Heart right ventricle (tissue), 16 donors: ENCODE measurements around the gene CYB5R2. TPM values are rescaled to one million over a fixed set of nuclear protein-coding genes. Genes with fewer than 3 reads are reported as not detected.

Experiments
- ATAC-seq, 8 donors: fragments of 200-7000 bp; cut with Tn5 transposase; one replicate each; pipeline ENCODE4 v1.9.1; 2020; ENCODE audit warnings: mild to moderate bottlenecking in 8 of 8, moderate library complexity in 8 of 8, moderate number of reproducible peaks in 1 of 8
- DNase-seq, 2 donors: peaks; one replicate each; pipeline ENCODE4 v3.0.0-alpha.2; 2020
- H3K27ac ChIP-seq, 10 donors: fragments of 200-600 bp; sonication (generic) in 2 of 10; one replicate each; pipeline versions ENCODE4 v1.5.0 to v1.8.0; 2020 to 2022; ENCODE audit warnings: mild to moderate bottlenecking in 3 of 10
- H3K27me3 ChIP-seq, 7 donors: fragments of 200-600 bp; one replicate each; pipeline ENCODE4 v1.8.0; 2021 to 2022; ENCODE audit warnings: mild to moderate bottlenecking in 2 of 7
- H3K36me3 ChIP-seq, 9 donors: fragments of 200-600 bp; sonication (generic) in 1 of 9; one replicate each; pipeline versions ENCODE4 v1.5.0 to v1.8.0; 2020 to 2022; ENCODE audit warnings: mild to moderate bottlenecking in 2 of 9
- H3K4me1 ChIP-seq, 9 donors: fragments of 200-600 bp; sonication (generic) in 1 of 9; one replicate each; pipeline versions ENCODE4 v1.5.0 to v1.8.0; 2020 to 2022; ENCODE audit warnings: mild to moderate bottlenecking in 4 of 9
- H3K4me3 ChIP-seq, 10 donors: fragments of 200-600 bp; sonication (generic) in 2 of 10; one replicate each; pipeline versions ENCODE4 v1.5.0 to v1.8.0; 2020 to 2022; ENCODE audit warnings: mild to moderate bottlenecking in 7 of 10, moderate library complexity in 2 of 10
- H3K9me3 ChIP-seq, 11 donors: fragments of 200-600 bp in 10 of 11; sonication (generic) in 2 of 11; one replicate each; pipeline versions ENCODE4 v1.5.0 to v1.8.0; 2013 to 2022; ENCODE audit warnings: mild to moderate bottlenecking in 2 of 11, control low read depth in 1 of 11, moderate library complexity in 1 of 11
- WGBS, 2 donors: extraction: QIAGEN DNeasy Blood & Tissue Kit; methylation state at CpG; one replicate each; pipeline ENCODE4 v1.1.7; 2013; ENCODE audit warnings: inconsistent platforms in 1 of 2; 5-methylcytosine and 5-hydroxymethylcytosine counted together
- intact Hi-C, 10 donors: fragments of 100-400 bp; cut with DNase I; formaldehyde crosslinking; loops; one replicate each; pipeline versions ENCODE4 v1.11.1 to v1.14.2; 2022
- polyA plus RNA-seq, 2 donors: library from polyadenylated mRNA; stranded (reverse); fragments of 200-250 nt; gene quantifications; one replicate each; pipeline ENCODE4 v1.2.3, GENCODE V29; 2013
- total RNA-seq, 10 donors: library from RNA; stranded (reverse); fragmentation: NEBNext Ultra II Directional in 3 of 10; extraction: Animal tissue kit (Norgen Biotek cat#: 25700) in 3 of 10; gene quantifications; one replicate each; pipeline versions ENCODE4 v1.2.1 to v1.2.4, GENCODE V29; 2021 to 2023
- TF ChIP-seq, protein P1 (sequence below), 9 donors: fragments of 200-600 bp; sonication (generic) in 2 of 9; IDR thresholded peaks; one replicate each; pipeline versions ENCODE4 v1.5.0 to v1.8.0; 2021 to 2022; ENCODE audit warnings: antibody characterized with exemption in 9 of 9, mild to moderate bottlenecking in 5 of 9, moderate library complexity in 1 of 9
- donor health status: Arrhythmogenic right ventricular cardiomyopathy.
- donor health status: ischemic (EF 13 %, LVEDD 7.1; RV severe dilation, severe dysfunction).
- donor health status: healthy with polysubstance abuse.
- donor health status: DM: no; HTN: yes; CAD: no.
- donor health status: DM: no; HTN: no; CAD: no.
- donor health status: ischemic (EF 25% LVEDD 6.9; RV normal size, moderate dysfunction).
- donor health status: ischemic (EF 25% LVEDD 5.7; RV mildly dilated, moderate dysfunction).
- donor health status: healthy.
- donor health status: DM: yes; HTN: yes; CAD: no.
- donor health status: Ischemic cardiomyopathy.
- donor health status: ischemic (EF 35%, LVEDD 5.7; RV mildly dilated, moderate dysfunction).
- donor health status: nonischemic (EF 11% LVEDD 7.7; RV severe dilation, severe dysfunction).
- donor health status: DM: yes; HTN: yes; CAD: no.
- donor health status: PGD.
- donor health status: ischemic (EF 29% LVEDD 5.4; RV normal size, mild dysfunction).
- donor health status: nonischemic (EF 23%, LVEDD 6.1; RV moderate dilation, normal function).

Gene CYB5R2
- total and polyA plus RNA-seq, 12 donors: 0.36 to 2.8 (median 1.2) TPM

DNA sequence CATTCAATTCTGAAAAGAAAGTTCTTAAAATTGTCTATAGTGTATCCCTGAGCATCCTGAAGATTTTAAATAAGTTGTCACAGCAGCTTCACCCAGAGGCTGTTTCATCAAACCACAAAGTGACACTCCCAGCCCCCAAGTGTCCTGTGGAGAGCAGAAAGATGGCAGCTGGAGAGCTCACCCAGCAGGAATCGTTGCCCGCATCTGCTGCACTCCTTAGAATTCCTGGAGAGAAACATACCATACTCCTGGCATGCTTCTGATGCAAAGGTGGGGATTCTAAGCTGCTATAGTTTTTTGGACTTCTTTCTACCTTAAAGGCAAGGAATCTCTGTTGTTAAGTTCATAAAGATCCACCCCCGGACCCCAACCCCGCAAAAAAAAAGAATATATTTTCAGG lies 13.5 kb upstream of the CYB5R2 start:
- DNase-seq (no peak), ATAC-seq (no peak)
- Histone ChIP-seq H3K27ac (no peak overlapping the region), H3K4me3 (no peak overlapping the region), H3K27me3 (peaks cover 0 to 9% (median 0%) of the 10 kb centered on the region in 7 donors), H3K4me1 (no peaks in the 10 kb centered on the region), H3K36me3 (no peaks in the 10 kb centered on the region), H3K9me3 (no peaks in the 10 kb centered on the region)
- intact Hi-C loops: loop anchor here in 5 of 10 donors (5.0 to 10.0 kb wide), 3 partner anchors 172 to 874 kb away; partner anchors contain the start of gene PPFIBP2 (in 1 of the 5)
- TF ChIP-seq, protein P1, sequence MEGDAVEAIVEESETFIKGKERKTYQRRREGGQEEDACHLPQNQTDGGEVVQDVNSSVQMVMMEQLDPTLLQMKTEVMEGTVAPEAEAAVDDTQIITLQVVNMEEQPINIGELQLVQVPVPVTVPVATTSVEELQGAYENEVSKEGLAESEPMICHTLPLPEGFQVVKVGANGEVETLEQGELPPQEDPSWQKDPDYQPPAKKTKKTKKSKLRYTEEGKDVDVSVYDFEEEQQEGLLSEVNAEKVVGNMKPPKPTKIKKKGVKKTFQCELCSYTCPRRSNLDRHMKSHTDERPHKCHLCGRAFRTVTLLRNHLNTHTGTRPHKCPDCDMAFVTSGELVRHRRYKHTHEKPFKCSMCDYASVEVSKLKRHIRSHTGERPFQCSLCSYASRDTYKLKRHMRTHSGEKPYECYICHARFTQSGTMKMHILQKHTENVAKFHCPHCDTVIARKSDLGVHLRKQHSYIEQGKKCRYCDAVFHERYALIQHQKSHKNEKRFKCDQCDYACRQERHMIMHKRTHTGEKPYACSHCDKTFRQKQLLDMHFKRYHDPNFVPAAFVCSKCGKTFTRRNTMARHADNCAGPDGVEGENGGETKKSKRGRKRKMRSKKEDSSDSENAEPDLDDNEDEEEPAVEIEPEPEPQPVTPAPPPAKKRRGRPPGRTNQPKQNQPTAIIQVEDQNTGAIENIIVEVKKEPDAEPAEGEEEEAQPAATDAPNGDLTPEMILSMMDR (IDR thresholded peaks at IDR 0.05): no peak
- WGBS, 2 donors: 85 to 86% methylated on average over 4 of the region's 4 CpGs

DNA sequence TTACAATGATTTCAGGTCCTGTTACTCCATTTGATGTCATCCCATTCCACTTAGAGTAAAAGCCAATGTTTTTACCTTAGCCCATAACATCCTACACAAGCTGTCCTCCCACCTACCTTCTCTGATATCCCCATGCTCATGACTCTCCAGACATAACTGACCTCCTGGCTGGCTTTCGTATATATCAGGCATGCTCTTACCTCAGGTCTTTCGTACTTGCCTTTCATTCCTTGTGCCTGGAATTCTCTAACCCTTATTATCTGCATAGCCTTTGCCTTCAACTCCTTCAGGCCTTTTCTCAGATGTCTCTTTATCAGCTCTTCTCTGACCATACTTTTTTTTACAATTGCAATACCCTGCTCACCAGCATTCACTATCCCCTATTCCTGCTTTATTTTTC lies 10.3 kb upstream of the CYB5R2 start:
- no peak overlapping the region for H3K27ac ChIP-seq
- H3K4me1 ChIP-seq: no peaks in the 10 kb centered on the region
- ATAC-seq: no peak
- H3K9me3 ChIP-seq: peaks cover 0 to 5% (median 0%) of the 10 kb centered on the region in 11 donors
- no peaks in the 10 kb centered on the region for H3K36me3 ChIP-seq
- TF ChIP-seq, protein P1 (IDR thresholded peaks at IDR 0.05): no peak
- 88% methylated on average over 2 of the region's 2 CpGs for WGBS, 2 donors
- H3K4me3 ChIP-seq: no peak overlapping the region
- intact Hi-C loops: loop anchor here in 1 of 10 donors (10.0 kb wide), 1 partner anchor 169 kb away; the partner anchor contains the start of gene PPFIBP2
- DNase-seq: no peak
- peaks cover 0 to 9% (median 0%) of the 10 kb centered on the region in 7 donors for H3K27me3 ChIP-seq

DNA sequence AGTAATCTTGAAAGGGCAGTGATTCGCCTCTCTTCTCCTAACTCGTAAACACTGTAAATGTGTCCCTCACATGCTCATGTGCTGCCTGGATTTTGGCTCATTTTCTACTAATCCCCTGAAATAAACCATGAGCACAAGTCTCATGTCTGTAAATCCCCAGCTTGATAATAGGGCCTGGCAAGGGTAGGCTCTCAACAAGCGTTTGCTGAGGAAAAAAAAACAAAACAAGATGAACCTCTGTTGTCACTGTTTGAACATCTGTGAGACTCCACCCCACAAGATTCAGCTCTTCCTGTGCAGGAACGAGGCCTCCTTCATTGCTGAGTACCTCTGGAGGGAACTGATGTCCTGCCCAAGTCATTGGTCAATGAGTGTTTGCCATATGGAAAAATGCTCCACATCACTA lies 4.5 kb upstream of the CYB5R2 start:
- TF ChIP-seq, protein P1 (IDR thresholded peaks at IDR 0.05): no peak
- intact Hi-C loops: loop anchor here in 1 of 10 donors (10.0 kb wide), 1 partner anchor 323 kb away; no protein-coding TSS in a partner anchor
- H3K27me3 ChIP-seq: peaks cover 0 to 40% (median 29%) of the 10 kb centered on the region in 7 donors
- 49 to 66% methylated on average over 4 of the region's 4 CpGs for WGBS, 2 donors
- DNase-seq: no peak
- no peaks in the 10 kb centered on the region for H3K36me3 ChIP-seq
- H3K4me3 ChIP-seq: no peak overlapping the region
- peaks cover 3 to 18% (median 11%) of the 10 kb centered on the region in 9 donors for H3K4me1 ChIP-seq
- no peak overlapping the region for H3K27ac ChIP-seq
- peaks cover 0 to 5% (median 0%) of the 10 kb centered on the region in 11 donors for H3K9me3 ChIP-seq
- ATAC-seq: no peak

DNA sequence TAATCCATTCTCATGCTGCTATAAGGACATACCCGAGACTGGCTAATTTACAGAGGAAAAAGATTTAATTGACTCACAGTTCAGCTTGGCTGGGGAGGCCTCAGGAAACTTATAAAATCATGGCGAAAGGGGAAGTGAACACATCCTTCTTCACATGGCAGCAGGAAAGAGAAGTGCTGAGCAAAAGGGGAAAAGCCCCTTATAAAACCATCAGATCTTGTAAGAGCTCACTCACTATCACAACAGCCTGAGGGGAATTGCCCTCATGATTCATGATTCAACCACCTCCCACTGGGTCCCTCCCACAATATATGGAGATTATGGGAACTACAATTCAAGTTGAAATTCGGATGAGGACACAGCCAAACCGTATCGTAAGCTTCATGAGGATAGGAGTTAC lies 3.8 kb upstream of the CYB5R2 start:
- intact Hi-C loops: loop anchor here in 1 of 10 donors (10.0 kb wide), 1 partner anchor 322 kb away; no protein-coding TSS in a partner anchor
- ATAC-seq: no peak
- Histone ChIP-seq H3K27me3 (peaks cover 0 to 43% (median 36%) of the 10 kb centered on the region in 7 donors), H3K9me3 (peaks cover 0 to 5% (median 0%) of the 10 kb centered on the region in 11 donors), H3K27ac (no peak overlapping the region), H3K4me3 (no peak overlapping the region), H3K4me1 (peaks cover 4 to 22% (median 12%) of the 10 kb centered on the region in 9 donors), H3K36me3 (no peaks in the 10 kb centered on the region)
- DNase-seq: no peak
- TF ChIP-seq, protein P1 (IDR thresholded peaks at IDR 0.05): no peak
- 79 to 85% methylated on average over 5 of the region's 5 CpGs for WGBS, 2 donors
